GM12878 (cell line): Measurements from ENCODE around the gene HSD11B1. TPM values are rescaled to one million over a fixed set of nuclear protein-coding genes. Genes with fewer than 3 reads are reported as not detected.

Source experiments
- BCL11A ChIP-seq: IDR thresholded peaks from 2 replicates; pipeline ENCODE4 v1.6.1; 2011; ENCODE audit warnings: low read depth, low read length
- BHLHE40 ChIP-seq, 2 experiments: fragments of 450-650 bp in 1 of 2; IDR thresholded peaks; 2 replicates each; pipeline ENCODE4 v1.6.1; 2011 to 2017; ENCODE audit warnings: low read depth in 2 of 2, borderline replicate concordance in 1 of 2, improper control_type of control experiment in 1 of 2, low read length in 1 of 2, mild to moderate bottlenecking in 1 of 2
- EGR1 ChIP-seq, 2 experiments: IDR thresholded peaks; 1 replicate in 1 of 2; 2 replicates in 1 of 2; pipeline ENCODE4 v1.6.1; 2011 to 2012; ENCODE audit warnings: low read depth in 2 of 2, low read length in 2 of 2, borderline replicate concordance in 1 of 2, mild to moderate bottlenecking in 1 of 2, moderate library complexity in 1 of 2
- IKZF1 ChIP-seq: fragments of 450-650 bp; conservative IDR thresholded peaks from 2 replicates; pipeline ENCODE4 v1.6.1; 2017; ENCODE audit warnings: antibody characterized with exemption, mild to moderate bottlenecking
- IKZF2 ChIP-seq, 2 experiments: fragments of 450-650 bp; IDR thresholded peaks; 2 replicates each; pipeline ENCODE4 v1.6.1; 2017; ENCODE audit warnings: mild to moderate bottlenecking in 2 of 2, moderate library complexity in 2 of 2
- KDM1A ChIP-seq: fragments of 200-600 bp; sonication (generic); IDR thresholded peaks from 2 replicates; pipeline ENCODE4 v1.6.1; 2016; ENCODE audit warnings: borderline replicate concordance
- RCOR1 ChIP-seq: conservative IDR thresholded peaks from 2 replicates; pipeline ENCODE4 v1.6.1; 2012; ENCODE audit warnings: low read depth, low read length, improper control_type of control experiment
- TAF1 ChIP-seq: IDR thresholded peaks from 2 replicates; pipeline ENCODE4 v1.6.1; 2011; ENCODE audit warnings: mild to moderate bottlenecking, low read depth, low read length, borderline replicate concordance
- TCF12 ChIP-seq: IDR thresholded peaks from 2 replicates; pipeline ENCODE4 v1.6.1; 2011; ENCODE audit warnings: low read depth, mild to moderate bottlenecking, low read length
- TCF3 ChIP-seq: IDR thresholded peaks from 2 replicates; pipeline ENCODE4 v1.6.1; 2012; ENCODE audit warnings: low read depth, mild to moderate bottlenecking, low read length, borderline replicate concordance; ENCODE audit not compliant: insufficient read depth
- WRNIP1 ChIP-seq: IDR thresholded peaks from 2 replicates; pipeline ENCODE4 v1.6.1; 2011; ENCODE audit warnings: low read depth, low read length, improper control_type of control experiment, borderline replicate concordance
- ZNF217 ChIP-seq: fragments of 450-650 bp; IDR thresholded peaks from 2 replicates; pipeline ENCODE4 v1.6.1; 2017; ENCODE audit warnings: antibody characterized with exemption, mild to moderate bottlenecking
- polyA plus RNA-seq, 11 experiments: library from polyadenylated mRNA; depleted of rRNA in 4 of 11; unstranded in 6 of 11; stranded (reverse) in 5 of 11; fragments of >200 nt; fragmentation: Nextera tagmentation in 4 of 11; fragmentation: Illumina TruSeq in 1 of 11; extraction: Ambion mirVana in 4 of 11; extraction: Trizol in 1 of 11; gene quantifications; 1 replicate in 1 of 11; 2 replicates in 10 of 11; pipeline versions ENCODE4 v1.2.1 to v1.2.3, GENCODE V29; 2011 to 2016; ENCODE audit warnings: inconsistent platforms in 2 of 11, missing spikeins in 2 of 11, low read depth in 1 of 11
- total RNA-seq, 4 experiments: library from RNA; depleted of rRNA in 3 of 4; stranded (reverse); fragments of >200 nt in 3 of 4; fragmentation: Illumina TruSeq in 1 of 4; extraction: Trizol in 1 of 4; gene quantifications; 2 replicates each; pipeline versions ENCODE4 v1.2.1 to v1.2.3, GENCODE V29; 2013 to 2021
- TF ChIP-seq, protein P1 (sequence below): IDR thresholded peaks from 2 replicates; pipeline ENCODE4 v1.6.1; 2012; ENCODE audit warnings: low read depth, low read length, improper control_type of control experiment
- TF ChIP-seq, protein P2 (sequence below): fragments of 150-350 bp; IDR thresholded peaks from 2 replicates; pipeline ENCODE4 v1.6.1; 2014; ENCODE audit warnings: mild to moderate bottlenecking, low read depth, low read length
- TF ChIP-seq, protein P3 (sequence below): IDR thresholded peaks from 2 replicates; pipeline ENCODE4 v1.6.1; 2011; ENCODE audit warnings: borderline replicate concordance, low read depth, mild to moderate bottlenecking, moderate library complexity, mixed read lengths, low read length; ENCODE audit not compliant: insufficient read depth; ENCODE audit errors: extremely low read length
- TF ChIP-seq, protein P4 (sequence below): fragments of 450-650 bp; conservative IDR thresholded peaks from 2 replicates; pipeline ENCODE4 v1.6.1; 2017; ENCODE audit warnings: mild to moderate bottlenecking, moderate library complexity
- TF ChIP-seq, protein P5 (sequence below): fragments of 150-350 bp; IDR thresholded peaks from 2 replicates; pipeline ENCODE4 v1.6.1; 2016; ENCODE audit warnings: low read depth, low read length
- TF ChIP-seq, protein P6 (sequence below), 3 experiments: IDR thresholded peaks in 2 of 3; conservative IDR thresholded peaks in 1 of 3; 2 replicates each; pipeline ENCODE4 v1.5.1; 2011; ENCODE audit warnings: low read depth in 3 of 3, low read length in 3 of 3, mild to moderate bottlenecking in 3 of 3, control low read depth in 2 of 3, moderate library complexity in 2 of 3, inconsistent platforms in 1 of 3, mixed read lengths in 1 of 3; ENCODE audit not compliant: control insufficient read depth in 2 of 3, insufficient read depth in 1 of 3; ENCODE audit errors: extremely low read depth in 1 of 3

HSD11B1 gene
- total and polyA plus RNA-seq, 10 of the 15 experiments (the other 5 are each of a cell fraction or from before 2014, with no cell fraction given), result 0.04 to 0.27 (median 0.15) TPM; not detected in 7

DNA sequence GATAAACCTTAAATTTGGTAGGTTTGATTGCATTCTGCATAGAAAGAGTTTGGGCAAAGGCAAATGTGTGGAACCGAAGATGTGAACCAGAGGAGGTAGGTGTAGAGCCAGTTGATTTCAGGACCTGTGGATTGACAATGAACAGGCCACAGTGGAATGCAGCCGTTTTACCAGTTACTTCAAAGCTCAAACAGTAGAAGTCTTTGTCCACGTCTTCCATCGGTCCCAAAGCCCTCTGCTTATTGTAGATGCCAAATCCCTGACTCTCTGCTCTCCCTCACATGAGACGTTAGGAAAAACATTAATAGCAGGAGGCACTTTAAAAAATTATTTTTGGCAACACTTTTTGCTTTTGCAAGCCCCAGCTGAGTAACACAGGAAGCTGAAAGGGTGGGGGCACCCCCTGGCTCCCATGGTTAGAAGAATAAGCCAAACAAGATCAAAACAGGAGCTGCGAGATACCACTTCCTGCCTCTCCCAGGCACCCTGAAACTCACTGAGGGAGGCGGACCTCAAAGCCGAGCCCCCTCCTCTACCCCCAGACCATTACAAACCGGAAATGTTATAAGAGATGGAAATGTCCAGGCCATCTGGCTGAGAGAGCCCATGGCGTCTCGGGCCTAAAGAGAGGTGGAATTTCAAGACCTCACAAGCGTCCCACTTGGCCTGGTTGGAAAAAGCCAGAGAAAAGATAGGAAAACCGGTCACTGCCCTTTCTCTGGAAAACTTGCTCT, 64.7 kb downstream of the HSD11B1 start (continued):
- TF ChIP-seq, protein P1, sequence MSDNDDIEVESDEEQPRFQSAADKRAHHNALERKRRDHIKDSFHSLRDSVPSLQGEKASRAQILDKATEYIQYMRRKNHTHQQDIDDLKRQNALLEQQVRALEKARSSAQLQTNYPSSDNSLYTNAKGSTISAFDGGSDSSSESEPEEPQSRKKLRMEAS, result no peak
- TF ChIP-seq, protein P2, sequence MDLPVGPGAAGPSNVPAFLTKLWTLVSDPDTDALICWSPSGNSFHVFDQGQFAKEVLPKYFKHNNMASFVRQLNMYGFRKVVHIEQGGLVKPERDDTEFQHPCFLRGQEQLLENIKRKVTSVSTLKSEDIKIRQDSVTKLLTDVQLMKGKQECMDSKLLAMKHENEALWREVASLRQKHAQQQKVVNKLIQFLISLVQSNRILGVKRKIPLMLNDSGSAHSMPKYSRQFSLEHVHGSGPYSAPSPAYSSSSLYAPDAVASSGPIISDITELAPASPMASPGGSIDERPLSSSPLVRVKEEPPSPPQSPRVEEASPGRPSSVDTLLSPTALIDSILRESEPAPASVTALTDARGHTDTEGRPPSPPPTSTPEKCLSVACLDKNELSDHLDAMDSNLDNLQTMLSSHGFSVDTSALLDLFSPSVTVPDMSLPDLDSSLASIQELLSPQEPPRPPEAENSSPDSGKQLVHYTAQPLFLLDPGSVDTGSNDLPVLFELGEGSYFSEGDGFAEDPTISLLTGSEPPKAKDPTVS, result no peak
- no peak for TF ChIP-seq TCF3
- peak; percentile 93 for TF ChIP-seq IKZF1
- TF ChIP-seq TAF1, result no peak
- TF ChIP-seq, protein P3, sequence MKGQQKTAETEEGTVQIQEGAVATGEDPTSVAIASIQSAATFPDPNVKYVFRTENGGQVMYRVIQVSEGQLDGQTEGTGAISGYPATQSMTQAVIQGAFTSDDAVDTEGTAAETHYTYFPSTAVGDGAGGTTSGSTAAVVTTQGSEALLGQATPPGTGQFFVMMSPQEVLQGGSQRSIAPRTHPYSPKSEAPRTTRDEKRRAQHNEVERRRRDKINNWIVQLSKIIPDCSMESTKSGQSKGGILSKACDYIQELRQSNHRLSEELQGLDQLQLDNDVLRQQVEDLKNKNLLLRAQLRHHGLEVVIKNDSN, result no peak
- TF ChIP-seq, protein P4, sequence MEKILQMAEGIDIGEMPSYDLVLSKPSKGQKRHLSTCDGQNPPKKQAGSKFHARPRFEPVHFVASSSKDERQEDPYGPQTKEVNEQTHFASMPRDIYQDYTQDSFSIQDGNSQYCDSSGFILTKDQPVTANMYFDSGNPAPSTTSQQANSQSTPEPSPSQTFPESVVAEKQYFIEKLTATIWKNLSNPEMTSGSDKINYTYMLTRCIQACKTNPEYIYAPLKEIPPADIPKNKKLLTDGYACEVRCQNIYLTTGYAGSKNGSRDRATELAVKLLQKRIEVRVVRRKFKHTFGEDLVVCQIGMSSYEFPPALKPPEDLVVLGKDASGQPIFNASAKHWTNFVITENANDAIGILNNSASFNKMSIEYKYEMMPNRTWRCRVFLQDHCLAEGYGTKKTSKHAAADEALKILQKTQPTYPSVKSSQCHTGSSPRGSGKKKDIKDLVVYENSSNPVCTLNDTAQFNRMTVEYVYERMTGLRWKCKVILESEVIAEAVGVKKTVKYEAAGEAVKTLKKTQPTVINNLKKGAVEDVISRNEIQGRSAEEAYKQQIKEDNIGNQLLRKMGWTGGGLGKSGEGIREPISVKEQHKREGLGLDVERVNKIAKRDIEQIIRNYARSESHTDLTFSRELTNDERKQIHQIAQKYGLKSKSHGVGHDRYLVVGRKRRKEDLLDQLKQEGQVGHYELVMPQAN, result peak; percentile 43
- TF ChIP-seq WRNIP1, result no peak
- peak in 1 of 2 experiments; percentile 10; a peak in 1 of 4 replicates for TF ChIP-seq BHLHE40 (IDR thresholded peaks at IDR 0.05; ENCODE audit: borderline replicate concordance in 1 of 2, low read depth in 2 of 2, low read length in 1 of 2)
- TF ChIP-seq, protein P5, sequence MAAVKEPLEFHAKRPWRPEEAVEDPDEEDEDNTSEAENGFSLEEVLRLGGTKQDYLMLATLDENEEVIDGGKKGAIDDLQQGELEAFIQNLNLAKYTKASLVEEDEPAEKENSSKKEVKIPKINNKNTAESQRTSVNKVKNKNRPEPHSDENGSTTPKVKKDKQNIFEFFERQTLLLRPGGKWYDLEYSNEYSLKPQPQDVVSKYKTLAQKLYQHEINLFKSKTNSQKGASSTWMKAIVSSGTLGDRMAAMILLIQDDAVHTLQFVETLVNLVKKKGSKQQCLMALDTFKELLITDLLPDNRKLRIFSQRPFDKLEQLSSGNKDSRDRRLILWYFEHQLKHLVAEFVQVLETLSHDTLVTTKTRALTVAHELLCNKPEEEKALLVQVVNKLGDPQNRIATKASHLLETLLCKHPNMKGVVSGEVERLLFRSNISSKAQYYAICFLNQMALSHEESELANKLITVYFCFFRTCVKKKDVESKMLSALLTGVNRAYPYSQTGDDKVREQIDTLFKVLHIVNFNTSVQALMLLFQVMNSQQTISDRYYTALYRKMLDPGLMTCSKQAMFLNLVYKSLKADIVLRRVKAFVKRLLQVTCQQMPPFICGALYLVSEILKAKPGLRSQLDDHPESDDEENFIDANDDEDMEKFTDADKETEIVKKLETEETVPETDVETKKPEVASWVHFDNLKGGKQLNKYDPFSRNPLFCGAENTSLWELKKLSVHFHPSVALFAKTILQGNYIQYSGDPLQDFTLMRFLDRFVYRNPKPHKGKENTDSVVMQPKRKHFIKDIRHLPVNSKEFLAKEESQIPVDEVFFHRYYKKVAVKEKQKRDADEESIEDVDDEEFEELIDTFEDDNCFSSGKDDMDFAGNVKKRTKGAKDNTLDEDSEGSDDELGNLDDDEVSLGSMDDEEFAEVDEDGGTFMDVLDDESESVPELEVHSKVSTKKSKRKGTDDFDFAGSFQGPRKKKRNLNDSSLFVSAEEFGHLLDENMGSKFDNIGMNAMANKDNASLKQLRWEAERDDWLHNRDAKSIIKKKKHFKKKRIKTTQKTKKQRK, result no peak
- no peak; the same call in 1 of the 2 replicates for TF ChIP-seq RCOR1
- 0 out of 2 replicates have a peak, but pooled peaks have one; percentile 21 for TF ChIP-seq BCL11A
- no peak for TF ChIP-seq ZNF217
- TF ChIP-seq KDM1A, result no peak
- TF ChIP-seq EGR1 (IDR thresholded peaks at IDR 0.05; ENCODE audit: borderline replicate concordance in 1 of 2, low read depth in 2 of 2, low read length in 2 of 2), result no peak
- TF ChIP-seq, protein P6, sequence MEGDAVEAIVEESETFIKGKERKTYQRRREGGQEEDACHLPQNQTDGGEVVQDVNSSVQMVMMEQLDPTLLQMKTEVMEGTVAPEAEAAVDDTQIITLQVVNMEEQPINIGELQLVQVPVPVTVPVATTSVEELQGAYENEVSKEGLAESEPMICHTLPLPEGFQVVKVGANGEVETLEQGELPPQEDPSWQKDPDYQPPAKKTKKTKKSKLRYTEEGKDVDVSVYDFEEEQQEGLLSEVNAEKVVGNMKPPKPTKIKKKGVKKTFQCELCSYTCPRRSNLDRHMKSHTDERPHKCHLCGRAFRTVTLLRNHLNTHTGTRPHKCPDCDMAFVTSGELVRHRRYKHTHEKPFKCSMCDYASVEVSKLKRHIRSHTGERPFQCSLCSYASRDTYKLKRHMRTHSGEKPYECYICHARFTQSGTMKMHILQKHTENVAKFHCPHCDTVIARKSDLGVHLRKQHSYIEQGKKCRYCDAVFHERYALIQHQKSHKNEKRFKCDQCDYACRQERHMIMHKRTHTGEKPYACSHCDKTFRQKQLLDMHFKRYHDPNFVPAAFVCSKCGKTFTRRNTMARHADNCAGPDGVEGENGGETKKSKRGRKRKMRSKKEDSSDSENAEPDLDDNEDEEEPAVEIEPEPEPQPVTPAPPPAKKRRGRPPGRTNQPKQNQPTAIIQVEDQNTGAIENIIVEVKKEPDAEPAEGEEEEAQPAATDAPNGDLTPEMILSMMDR (IDR thresholded peaks at IDR 0.05 in 2 of 3, conservative IDR thresholded peaks at IDR 0.05 in 1 of 3; ENCODE audit: control insufficient read depth in 2 of 3, extremely low read depth in 1 of 3, insufficient read depth in 1 of 3, low read depth in 3 of 3, low read length in 3 of 3), result no peak
- TF ChIP-seq TCF12, result 0 out of 2 replicates have a peak, but pooled peaks have one; percentile 4
- peak; percentile 89 to 91 for TF ChIP-seq IKZF2 (IDR thresholded peaks at IDR 0.05)
